Fibroblast of the aortic adventitia (primary cell): ENCODE measurements around the gene TMIE. TPM values are rescaled to one million over a fixed set of nuclear protein-coding genes. Genes with fewer than 3 reads are reported as not detected.

ENCODE experiments used
- DNase-seq: peaks from one replicate; pipeline ENCODE4 v3.0.0-alpha.2; 2010; ENCODE audit warnings: low read depth
- H3K4me3 ChIP-seq: 2 replicates; pipeline ENCODE4 v1.5.1; 2011; ENCODE audit warnings: low read depth, mild to moderate bottlenecking, control low read depth, low read length, moderate library complexity
- CTCF ChIP-seq: IDR thresholded peaks from 2 replicates; pipeline ENCODE4 v1.5.1; 2011; ENCODE audit warnings: mild to moderate bottlenecking, low read length, control low read depth, inconsistent platforms; ENCODE audit not compliant: insufficient read depth
- total RNA-seq: library from RNA; depleted of rRNA; stranded (reverse); fragments of >200 nt; gene quantifications from 2 replicates; pipeline ENCODE4 v1.2.3, GENCODE V29; 2012; ENCODE audit warnings: low replicate concordance

The TMIE gene
- total RNA-seq, 1 donor = not detected

GRCh38 chr3:46708401-46709156 lies 7.4 kb downstream of the TMIE start:
- no peak for DNase-seq
- no peak overlapping the region for H3K4me3 ChIP-seq
- no peak for TF ChIP-seq CTCF

GRCh38 chr3:46709157-46709654 lies 8.0 kb downstream of the TMIE start:
- no peak for DNase-seq
- H3K4me3 ChIP-seq = no peak overlapping the region
- no peak for TF ChIP-seq CTCF

GRCh38 chr3:46709721-46710120 lies 8.5 kb downstream of the TMIE start:
- DNase-seq = no peak
- TF ChIP-seq CTCF = no peak
- no peak overlapping the region for H3K4me3 ChIP-seq

GRCh38 chr3:46710229-46710628 lies 9.0 kb downstream of the TMIE start:
- TF ChIP-seq CTCF = no peak
- no peak for DNase-seq
- H3K4me3 ChIP-seq = no peak overlapping the region

- TF ChIP-seq CTCF = no peak
- no peak for DNase-seq
Measured at GRCh38 chr3:46710671-46711295, 9.6 kb downstream of the TMIE start.

GRCh38 chr3:46711305-46711704 lies 10.1 kb downstream of the TMIE start:
- no peak for DNase-seq
- no peak for TF ChIP-seq CTCF

More at GRCh38 chr3:46710671-46711295, 9.6 kb downstream of the TMIE start:
- H3K4me3 ChIP-seq = no peak overlapping the region

More at GRCh38 chr3:46711305-46711704, 10.1 kb downstream of the TMIE start:
- H3K4me3 ChIP-seq = no peak overlapping the region
